ENCODE data around the gene SYNRG.

Gene SYNRG

GRCh38 chr17:37476431-37477120 lies 132.6 kb downstream of the SYNRG start:
- no peak for DNase-seq (ENCODE audit: low read depth)

DNA sequence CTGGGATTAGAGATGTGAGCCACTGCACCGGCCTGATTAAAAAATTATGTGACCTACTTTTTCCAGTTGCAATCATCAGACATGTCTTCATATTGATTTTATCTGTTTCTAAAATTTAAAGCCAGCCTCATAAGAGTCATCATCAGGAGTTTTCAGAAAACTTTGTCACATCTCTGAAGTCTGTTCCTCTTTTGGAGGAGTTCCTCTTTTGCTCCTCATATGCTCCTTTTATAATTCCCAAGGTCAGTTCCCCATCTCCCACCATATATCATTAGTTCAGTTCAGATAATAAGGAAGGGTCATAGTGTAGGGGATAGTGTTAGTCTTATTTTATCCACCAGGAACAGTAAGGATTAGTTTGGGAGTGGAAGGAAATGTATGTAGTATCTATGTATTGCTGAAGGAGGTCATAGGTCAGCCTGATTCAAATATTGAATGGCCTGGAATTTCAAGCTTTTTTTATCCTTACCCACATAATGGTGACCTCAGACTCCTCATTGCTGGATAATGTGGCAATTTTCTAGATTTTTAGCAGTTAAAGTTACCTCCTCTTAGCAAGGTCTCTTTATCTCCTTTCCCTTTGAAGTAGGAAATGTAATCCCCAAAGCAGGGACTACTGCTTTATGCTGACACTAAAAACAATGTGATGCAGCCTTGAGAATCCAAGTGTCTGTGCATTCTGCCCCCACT lies 133.3 kb downstream of the SYNRG start:
- DNase-seq (ENCODE audit: low read depth), result no peak

DNA sequence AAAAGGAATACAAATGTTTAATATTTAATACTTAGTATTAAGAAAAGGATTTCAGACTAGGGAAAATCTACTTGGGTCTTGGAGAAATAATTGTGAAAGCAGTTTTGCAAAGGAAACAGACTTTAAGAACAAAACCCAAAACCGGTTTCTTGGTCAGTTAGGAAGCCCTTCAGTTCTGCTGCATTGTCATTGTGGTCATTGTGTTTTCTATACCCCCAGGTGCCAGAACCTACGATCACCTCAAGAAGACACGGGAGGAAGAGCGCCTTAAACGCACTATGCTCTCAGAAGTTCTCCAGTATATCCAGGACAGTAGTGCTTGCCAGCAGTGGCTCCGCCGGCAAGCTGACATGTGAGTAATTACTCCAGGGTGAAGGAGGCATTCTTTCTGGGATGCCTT lies 139.0 kb downstream of the SYNRG start:
- DNase-seq (ENCODE audit: low read depth), result no peak

- no peak for DNase-seq (ENCODE audit: low read depth)
These were observed 142.7 kb downstream of the SYNRG start for GRCh38 chr17:37466471-37466870.

DNA sequence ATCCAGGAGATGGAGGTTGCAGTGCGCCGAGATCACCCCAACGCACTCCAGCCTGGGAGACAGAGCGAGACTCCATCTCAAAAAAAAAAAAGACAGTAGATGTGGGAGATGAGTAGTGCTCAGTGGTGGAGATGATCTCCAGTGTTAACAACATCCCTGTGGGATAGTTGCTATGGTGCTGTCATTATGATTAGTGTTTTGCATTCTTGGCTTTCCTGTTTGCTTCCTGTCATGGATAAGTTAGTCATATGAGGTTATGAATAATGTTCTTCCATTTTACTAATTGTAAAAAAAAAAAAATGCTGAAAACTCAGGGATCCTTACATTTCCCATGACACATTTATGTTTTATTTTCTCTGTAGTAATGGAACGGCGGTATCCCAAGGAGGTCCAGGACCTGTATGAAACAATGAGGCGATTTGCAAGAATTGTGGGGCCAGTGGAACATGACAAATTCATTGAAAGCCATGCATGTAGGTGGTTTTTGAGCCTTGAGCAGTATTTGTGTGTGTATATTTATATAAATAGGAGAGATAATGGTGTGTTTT lies 144.1 kb downstream of the SYNRG start:
- DNase-seq (ENCODE audit: low read depth), result no peak

Measured in stimulated activated CD8-positive, alpha-beta memory T cell treated with anti-CD3 and anti-CD28 coated beads, Interleukin-12 subunit alpha, Interleukin-12 subunit beta, amount 100 ng/mL, for 4 hours (primary cell).